Activated CD4-positive, CD25-positive, alpha-beta regulatory T cell treated with anti-CD3 and anti-CD28 coated beads, Interleukin-2, amount 50 U/mL, for 72 hours (primary cell): ENCODE data around the gene MAEA.

Experiments used
- DNase-seq: peaks from one replicate; pipeline ENCODE4 v3.0.0; 2021

Gene MAEA

GRCh38 chr4:1382776-1383727 is 93.4 kb downstream of the MAEA start:
- no peak for DNase-seq

GRCh38 chr4:1383728-1384591 is 94.3 kb downstream of the MAEA start:
- DNase-seq: no peak

- no peak for DNase-seq
These were observed 95.1 kb downstream of the MAEA start for GRCh38 chr4:1384675-1385372.

- DNase-seq: no peak
These were observed 96.0 kb downstream of the MAEA start for GRCh38 chr4:1385373-1386340.
